ENCODE measurements around the gene FBXW2.
"Not testable (repeated sequence)": the region's sequence is repeated elsewhere in the genome, so short reads cannot be mapped to it uniquely, and the experiment has no call there.

The FBXW2 gene

DNA sequence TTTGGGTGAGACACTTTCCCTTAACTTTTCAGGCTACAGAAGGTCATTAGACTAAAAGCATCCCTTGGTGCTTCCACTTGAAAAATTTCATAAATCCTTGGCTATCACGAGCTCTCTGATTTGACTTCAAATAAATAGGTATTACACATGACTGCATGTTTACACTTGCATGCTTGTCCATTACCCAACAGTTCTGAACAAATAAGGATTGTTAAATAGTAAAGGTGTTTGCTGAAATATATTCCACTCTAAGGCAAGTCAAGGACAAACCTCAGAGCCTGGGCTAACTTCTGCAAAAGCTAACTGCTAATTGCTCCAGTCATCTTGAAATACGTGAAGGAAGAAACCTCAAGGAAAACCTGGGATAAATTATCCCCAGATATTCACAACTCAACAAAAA, 14.5 kb downstream of the FBXW2 start:
- no peak for DNase-seq (ENCODE audit: low spot score)

DNA sequence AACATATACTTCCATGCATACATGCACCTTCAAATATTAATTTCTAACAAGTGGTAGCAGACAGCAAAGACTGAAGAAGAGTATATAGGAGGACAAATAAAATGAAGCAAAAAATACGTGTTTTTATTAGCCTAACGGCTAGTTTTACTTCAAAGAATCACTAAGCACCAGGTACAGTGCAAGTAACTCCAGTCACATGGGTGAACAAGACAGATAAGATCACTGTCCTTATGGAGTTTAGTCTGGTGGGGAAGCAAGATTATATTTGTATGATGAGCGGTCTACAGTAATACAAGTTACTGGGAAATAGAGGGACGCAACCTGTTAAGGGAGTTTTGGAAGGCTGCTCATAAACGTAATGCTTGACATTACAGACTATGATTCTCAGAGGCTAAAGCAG, 16.0 kb downstream of the FBXW2 start:
- no peak for DNase-seq (ENCODE audit: low spot score)

DNA sequence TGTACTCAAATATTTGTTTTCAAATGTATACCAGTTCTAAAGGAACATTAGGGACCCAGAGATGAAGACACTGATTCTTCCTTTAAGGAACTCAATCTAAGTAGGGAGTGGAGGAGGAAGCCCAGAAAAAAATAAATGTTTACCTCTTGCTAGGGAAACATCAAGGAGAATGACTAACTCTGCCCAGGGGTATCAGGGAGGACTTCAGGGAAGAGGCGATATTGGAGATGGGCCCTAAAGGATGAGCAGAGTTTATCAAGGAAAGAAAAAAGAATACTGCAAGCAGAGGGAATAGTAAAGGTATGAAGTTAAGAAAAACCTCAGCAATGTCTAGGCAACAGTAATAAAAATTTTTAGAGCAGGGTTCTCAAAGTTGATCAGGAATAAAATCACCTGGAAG, 16.4 kb downstream of the FBXW2 start:
- DNase-seq (ENCODE audit: low spot score): no peak

DNA sequence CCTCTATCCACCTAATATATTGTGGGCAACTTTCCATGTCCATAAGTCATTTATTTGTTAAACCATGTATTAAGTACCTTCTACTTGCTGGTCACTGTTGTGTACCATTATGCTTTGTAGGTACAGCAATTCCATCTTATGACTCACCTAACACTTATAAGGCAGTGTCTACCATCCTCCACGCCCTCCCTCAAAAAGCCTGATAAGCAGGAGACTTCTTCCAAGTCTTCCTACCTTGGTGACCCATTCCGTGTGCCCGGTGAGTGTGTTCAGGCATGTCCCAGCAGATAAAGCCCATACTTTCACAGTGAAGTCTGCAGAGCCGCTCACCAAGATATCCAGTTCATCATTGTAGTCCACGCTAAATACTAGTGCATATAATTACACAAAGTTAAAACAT, 17.4 kb downstream of the FBXW2 start:
- DNase-seq (ENCODE audit: low spot score): no peak

DNA sequence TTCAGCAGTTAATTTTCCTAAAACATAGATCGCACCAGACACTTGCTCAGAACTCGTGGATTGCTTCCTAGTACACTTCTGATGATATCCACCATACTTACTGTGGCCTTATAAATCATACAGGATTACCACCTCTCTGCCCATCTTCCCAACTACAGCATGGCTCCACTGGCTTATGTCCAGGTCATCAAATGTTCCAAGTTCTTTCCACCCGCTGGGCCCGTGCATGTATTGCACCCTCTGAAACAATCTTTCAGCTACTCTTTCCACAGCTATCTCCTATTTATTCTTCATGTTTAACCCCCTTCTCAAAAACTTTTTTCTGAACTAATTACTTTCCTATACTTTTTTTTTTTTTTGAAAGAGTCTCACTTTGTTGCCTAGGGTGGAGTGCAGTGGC, 18.5 kb downstream of the FBXW2 start:
- peak; percentile 18 for DNase-seq (ENCODE audit: low spot score)

DNA sequence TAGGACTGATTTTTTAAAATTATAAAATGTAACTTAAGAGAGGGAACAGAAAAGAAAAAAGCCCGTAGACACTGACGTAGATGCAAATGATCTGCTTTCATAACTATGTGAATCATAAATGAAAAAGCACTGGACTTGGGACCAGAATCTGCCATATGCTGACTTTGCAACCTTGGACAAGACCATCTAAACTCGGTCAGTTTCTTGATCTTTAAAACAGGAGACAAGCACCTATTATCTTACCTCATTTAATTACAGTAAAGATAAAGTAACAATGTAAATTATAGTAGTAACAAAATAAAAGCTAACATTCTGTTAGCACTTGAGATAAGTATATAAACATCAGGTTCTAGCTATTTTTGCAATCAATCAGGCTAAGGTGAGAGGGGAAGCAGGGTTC, 20.0 kb downstream of the FBXW2 start:
- no peak for DNase-seq (ENCODE audit: low spot score)

DNA sequence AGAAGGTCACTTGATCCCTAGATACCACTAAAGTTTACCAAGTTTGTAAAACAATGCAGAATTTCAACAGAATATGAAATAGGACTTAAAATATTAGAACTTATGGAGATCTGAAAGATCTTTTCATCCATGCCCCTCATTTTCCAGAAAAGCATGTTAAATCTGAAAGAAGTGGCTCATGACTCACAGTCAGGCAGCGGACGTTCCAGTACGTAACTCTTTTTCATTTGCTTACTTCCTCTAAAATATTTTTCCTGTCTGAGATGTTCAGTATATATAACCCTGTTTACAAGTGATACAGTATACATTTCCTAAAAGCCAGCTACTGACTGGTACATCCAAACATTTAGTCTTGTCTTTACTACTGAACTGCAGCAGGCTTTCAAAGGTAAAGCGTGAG, 22.3 kb downstream of the FBXW2 start:
- no peak for DNase-seq (ENCODE audit: low spot score)

DNA sequence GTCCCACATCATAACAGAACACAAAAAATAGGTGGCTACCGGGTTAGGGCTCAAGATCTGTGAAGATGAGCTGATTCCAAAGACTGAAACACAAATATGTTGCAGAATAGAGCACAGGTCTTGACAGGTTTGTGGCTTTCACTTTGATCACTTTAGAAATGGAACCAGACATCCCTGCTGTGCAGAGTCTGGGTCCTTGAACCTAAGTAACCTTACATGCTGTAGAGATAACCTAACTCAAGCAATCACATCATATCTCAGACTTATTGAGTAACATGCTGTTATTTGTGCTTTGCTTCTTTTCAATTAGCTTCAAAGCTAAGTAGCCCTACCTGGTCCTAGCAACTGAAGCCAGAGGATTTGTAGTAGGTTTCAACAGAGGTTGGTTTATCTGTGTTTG, 24.3 kb downstream of the FBXW2 start:
- DNase-seq (ENCODE audit: low spot score): no peak

DNA sequence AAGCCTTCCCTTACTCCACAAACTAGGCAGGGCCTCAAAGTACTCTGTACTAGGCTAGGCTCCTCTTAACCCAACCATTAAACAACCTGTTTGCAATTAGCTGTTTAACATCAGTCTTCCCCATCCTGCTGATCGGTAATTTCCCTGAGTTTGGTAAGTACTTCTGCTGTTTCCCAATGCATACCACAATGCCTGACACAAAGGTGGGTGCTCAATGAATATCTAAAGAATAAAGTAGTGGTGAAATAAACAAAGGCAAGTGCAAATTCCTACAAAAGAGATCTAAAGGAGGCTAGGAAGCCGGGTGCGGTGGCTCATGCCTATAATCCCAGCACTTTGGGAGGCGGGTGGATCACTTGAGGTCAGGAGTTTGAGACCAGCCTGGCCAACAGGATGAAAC, 25.0 kb downstream of the FBXW2 start:
- no peak for DNase-seq (ENCODE audit: low spot score)

DNA sequence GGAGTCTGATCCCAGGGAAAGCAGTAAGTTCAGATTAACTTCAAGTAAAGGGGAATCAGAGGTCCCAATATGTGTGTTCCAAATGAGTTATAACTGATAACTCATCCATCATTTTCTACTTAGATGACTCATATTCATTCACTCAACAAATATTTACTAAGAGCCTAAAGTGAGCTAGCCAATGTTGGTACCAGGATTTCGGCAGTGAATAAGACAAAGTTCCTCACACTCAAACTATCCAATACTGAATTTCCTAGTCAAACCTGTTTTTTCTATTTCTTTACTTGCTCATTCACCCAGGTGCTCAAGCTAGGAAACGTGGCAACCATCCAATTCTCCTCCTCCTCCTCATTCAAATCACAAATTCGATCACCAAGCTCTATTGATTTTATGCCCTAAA, 25.8 kb downstream of the FBXW2 start:
- DNase-seq (ENCODE audit: low spot score): no peak

DNA sequence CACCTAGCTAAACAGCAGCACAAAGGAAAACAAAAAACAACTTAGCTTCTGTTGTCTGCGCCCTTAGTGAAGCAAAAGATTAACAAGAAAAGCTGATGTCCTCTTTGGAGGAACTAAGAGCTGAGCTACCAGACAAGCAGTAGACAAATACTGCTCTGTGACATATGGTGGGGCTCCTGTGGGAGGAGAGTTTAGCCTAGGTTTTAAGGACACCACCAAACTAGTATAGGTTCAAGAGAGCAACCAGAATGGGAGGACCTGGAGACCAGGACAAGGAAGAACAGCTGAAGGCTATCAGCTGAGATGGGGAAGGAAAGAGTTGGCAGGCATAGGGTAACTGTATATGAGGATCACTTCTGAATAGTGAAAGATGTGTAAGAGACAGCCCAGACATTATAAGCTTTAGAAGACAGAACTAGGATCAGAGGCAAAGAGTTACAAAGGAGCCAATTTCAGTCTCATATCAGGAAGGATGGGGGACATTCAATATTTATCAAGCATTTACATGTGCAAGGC, 27.2 kb downstream of the FBXW2 start:
- DNase-seq (ENCODE audit: low spot score): no peak

DNA sequence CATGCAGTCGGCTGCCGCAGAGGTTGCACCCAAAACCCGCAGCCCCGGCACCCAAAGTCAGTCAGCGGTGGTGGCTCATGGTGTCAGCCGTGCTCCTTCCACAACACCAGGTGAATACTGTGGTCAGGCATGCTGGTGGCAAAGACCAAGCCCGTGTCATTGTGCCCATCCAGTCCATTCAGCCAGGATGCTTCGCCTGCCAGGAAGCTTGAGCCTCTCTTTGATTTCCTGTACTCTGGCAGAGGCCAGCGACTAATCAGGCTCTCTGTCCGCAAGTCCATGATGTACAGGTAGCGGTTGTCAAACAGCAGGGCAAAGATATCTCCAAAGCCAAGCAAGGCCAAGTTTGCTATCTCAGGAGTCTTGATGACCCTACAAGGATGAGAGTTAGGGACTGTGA, 28.7 kb downstream of the FBXW2 start:
- no peak for DNase-seq (ENCODE audit: low spot score)

DNA sequence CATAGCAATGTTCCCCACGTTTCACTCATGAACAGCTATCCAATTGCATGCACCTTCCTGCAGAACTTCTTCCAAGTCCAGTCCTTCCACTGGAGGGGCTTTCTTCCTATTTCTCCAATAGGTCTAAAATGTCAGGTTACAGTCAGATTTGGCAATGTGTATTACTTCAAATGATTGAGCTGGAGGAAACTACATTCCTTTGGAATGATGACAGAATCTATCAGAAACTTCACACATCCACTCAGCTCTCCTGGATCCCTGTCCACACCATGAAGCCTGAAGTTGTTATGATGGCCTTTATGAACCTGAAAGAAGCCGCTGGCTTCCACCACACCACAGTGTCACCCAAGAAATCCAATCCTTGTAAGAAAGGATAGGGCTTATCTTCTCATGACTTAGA, 32.2 kb downstream of the FBXW2 start:
- DNase-seq (ENCODE audit: low spot score): no peak

DNA sequence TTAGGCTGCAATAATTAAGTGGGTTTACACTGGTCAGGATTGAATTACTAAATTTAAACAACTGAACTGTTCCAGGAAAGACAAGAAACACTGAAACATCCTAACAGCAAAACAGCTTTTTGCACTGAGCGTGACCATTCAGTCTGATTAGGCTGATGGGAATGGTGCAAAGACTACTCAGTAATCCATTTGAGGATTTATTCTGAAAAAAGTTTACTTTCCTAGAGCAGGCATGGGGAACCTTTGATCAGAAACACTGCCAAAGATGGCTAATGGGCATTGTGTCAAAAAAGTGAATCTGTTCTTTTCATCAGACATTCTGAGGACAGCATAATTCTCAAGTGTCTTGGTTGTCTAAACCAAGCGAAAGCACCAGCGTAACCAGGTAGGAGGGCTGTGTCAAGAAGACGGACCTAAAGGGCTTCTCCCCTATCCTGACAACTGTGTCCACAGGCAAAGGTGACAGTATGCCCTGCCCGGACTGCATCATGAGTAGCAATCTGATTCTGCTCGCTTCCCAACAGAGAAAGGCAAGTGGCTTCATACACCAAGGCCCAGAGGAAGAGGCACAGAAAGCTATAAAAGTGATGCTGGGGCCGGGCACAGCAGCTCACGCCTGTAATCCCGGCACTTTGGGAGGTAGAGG, 33.3 kb downstream of the FBXW2 start:
- no peak for DNase-seq (ENCODE audit: low spot score)

DNA sequence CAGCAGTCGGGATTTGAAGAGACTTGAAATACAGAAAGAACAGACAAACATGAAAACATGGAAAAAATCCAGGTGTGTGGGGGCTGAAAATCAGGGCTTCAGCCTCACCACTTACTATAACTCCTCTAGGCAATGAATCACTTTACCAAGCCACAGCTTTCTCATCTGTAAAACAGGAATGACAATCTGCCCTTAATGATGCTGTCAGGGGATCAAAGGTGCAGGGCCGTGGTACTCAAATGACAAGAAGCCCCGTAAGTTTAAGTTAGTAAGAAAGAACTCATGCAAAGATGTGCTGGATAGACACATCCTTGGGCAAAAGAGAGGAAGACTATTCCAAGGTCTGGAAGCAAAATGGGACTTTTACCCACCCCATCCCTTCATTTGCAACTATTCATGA, 34.7 kb downstream of the FBXW2 start:
- DNase-seq (ENCODE audit: low spot score): no peak

DNA sequence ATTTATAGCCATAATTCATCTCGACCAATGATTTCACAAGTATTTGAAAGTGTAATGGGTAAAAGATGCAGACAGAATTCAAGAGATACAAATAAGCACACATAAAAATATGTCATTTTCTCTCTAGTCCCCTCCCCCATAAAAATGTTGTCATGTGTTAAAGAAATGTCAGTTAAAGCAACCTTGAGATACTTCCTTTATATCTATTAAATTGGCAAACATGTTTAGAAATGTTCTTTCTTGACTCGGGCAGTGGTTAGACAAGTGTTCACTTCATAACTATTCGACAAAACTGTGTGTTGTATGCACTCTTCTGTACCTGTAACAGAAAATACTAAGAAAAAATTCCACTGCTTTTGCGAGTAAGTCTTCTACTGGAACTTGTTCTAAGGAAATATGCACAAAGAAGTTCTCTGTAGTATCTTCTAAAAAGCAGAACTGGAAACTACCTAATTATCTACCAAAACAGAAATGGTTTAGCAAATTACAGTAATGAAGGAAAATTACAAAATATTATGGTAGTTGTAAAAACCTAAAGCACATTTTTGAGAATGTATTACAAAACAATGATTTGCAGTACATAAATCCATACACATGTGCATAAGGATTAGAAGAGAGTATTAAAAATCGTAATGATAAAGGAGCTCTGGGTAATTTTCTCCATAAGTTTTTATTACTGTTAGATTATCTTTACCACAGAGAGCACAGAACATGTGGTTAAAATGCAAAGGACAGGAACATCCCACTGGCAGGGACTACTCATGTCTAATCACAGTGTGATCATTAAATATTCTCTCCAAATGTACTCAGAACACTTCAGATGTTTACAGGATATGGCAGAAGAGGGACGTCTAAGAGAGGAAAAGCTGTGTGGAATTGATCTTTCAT, 35.9 kb downstream of the FBXW2 start:
- no peak for DNase-seq (ENCODE audit: low spot score)

DNA sequence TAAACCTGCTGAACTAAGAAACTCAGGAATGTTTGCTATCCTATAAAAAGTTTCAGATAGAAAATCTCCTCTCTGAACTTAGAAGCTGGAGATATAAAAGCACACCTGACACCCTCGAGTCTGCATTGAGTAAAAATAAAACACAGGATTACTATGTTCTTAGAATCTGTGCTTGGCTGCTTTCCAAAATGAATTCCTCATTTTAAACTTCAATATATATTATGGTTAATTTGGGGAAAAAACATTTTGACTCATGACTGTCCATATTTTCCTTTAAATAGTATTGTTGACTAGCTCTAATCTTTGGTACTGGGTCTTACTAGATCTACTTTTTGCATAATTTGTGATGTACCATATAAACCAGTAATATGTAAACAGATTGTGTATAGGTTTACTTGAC, 36.7 kb downstream of the FBXW2 start:
- DNase-seq (ENCODE audit: low spot score): no peak

DNA sequence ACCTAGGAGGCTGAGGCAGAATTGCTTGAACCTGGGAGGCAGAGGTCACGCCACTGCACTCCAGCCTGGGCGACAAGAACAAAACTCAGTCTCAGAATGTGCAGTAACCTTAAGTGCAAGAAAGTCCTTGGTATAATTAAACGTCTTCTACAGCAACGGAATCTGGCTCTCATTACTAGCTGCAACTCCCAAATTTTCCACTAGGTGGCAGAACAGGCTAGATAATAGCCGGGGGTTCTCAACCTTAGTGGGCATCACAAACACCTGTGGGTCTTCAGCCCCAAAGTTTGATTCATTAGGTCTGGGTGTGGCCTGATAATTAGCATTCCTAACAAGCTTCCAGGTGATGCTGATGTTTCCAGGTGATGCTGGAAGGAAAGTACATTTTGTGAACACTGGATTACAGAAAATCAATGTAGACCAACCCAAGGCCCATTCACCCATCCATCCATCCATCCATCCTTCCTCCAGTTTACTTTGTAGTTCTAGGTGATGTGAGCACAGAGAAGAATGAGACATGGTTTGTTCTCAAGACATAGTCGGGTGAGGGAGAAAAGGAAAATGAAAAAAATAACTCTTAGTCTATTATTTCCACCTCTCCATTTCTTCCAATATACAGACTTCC, 37.3 kb downstream of the FBXW2 start:
- peak; percentile 80 for DNase-seq (ENCODE audit: low spot score)

DNA sequence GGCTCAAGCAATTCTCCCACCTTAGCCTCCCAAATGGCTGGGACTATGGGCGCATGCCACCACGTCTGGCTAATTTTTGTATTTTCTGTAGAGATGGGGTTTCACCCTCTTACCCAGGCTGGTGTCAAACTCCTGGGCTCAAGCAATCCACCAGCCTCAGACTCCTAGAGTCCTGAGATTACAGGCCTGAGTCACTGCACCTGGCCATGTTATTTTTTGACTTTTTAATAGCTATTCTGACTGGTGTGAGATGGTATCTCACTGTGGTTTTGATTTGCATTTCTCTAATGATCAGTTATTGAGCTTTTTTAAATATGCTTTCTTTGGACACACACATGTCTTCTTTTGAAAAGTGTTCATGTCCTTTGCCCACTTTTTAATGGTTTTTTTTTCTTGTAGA, 38.2 kb downstream of the FBXW2 start:
- no peak for DNase-seq (ENCODE audit: low spot score)

DNA sequence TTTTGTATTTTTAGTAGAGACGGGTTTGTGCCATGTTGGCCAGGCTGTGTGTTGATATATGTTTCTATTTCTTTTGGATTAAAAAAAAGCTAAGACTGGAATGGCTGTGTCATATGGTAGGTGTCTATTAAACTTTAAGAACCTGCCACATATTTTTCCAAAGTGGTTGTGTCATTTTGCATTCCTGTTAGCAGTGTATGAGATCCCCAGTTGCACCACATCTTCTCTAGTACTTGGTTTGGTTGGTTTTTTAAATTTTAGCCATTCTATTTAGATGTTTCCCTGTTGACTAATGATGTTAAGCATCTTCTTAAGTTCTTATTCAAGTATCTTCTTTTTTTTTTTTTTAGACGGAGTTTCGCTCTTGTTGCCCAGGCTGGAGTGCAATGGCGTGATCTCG, 42.8 kb downstream of the FBXW2 start:
- no peak for DNase-seq (ENCODE audit: low spot score)

DNA sequence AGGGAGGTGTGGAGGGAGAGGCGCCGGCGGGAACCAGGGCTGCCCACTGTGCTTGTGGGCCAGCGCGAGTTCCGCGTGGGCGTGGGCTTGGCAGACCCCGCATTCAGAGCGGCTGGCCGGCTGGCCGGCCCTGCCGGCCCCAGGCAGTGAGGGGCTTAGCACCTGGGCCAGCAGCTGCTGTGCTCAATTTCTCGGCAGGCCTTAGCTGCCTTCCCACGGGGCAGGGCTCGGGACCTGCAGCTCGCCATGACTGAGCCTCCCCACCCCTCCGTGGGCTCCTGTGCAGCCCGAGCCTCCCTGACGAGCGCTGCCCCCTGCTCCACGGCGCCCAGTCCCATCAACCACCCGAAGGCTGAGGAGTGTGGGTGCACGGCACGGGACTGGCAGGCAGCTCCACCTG, 46.9 kb downstream of the FBXW2 start:
- DNase-seq (ENCODE audit: low spot score): not testable (repeated sequence)

DNA sequence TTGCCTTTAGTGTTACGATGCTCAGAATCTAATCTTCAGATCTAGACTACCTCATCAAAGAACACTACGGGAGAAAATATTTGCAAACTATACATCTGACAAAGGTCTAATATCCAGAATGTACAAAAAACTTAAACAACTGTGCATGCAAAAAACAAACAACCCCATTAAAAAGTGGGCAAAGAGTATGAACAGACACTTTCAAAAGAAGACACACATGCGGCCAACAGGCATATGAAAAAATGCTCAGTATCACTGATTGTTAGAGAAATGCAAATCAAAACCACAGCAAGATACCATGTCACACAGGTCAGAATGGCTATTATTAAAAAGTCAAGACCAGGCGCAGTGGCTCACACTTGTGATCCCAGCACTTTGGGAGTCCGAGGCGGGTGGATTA, 47.9 kb downstream of the FBXW2 start:
- no peak for DNase-seq (ENCODE audit: low spot score)

DNA sequence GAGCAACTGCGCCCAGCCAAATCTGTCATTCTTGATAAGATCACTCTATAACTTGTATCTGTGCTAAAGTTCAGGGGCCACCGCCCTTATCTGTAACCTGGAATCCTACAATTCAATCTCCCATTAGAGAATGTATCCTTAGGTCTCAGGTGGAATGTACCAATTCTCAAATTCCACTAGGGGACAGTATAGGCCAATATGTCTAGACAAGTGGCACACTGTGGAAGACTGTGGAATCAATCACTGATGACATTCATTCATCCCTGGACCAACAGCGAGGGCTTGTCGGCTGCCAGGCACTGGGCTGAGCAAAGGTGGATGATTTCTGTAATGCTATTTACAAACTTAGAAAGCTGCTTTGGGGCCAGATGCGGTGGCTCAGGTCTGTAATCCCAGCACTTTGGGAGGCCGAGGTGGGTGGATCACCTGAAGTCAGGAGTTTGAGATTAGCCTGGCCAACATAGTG, 50.2 kb downstream of the FBXW2 start:
- DNase-seq (ENCODE audit: low spot score): peak; percentile 61
